HepG2 (cell line): Measurements from ENCODE around the gene R3HDM4. TPM values are rescaled to one million over a fixed set of nuclear protein-coding genes. Genes with fewer than 3 reads are reported as not detected.

Source experiments
- ATAC-seq: fragments of 200-7000 bp; cut with Tn5 transposase; 3 replicates; pipeline ENCODE4 v1.9.1; 2020; ENCODE audit warnings: mild to moderate bottlenecking, moderate library complexity
- BruUV-seq: library from RNA; stranded (reverse); fragments of 400-500 nt; replicated peaks from 2 replicates; lab custom pipeline; 2021; lab: Mats Ljungman, UMichigan
- CTCF ChIA-PET: fragments of 300-600 bp; formaldehyde crosslinking; extraction: SDS; loops from one replicate; lab custom pipeline; 2021; ENCODE audit warnings: low total read pairs, inconsistent platforms, low intra/inter-chr PET ratio; lab: Yijun Ruan, JAX
- POLR2A ChIA-PET: fragments of 350-600 bp; sonication (Branson Sonifier 250); formaldehyde crosslinking; loops from one replicate; lab custom pipeline; 2020; ENCODE audit warnings: antibody characterized with exemption, inconsistent platforms; lab: Yijun Ruan, JAX
- DNase-seq: peaks from one replicate; pipeline ENCODE4 v3.0.0-alpha.2; 2015; ENCODE audit warnings: low spot score
- FAIRE-seq: peaks from 3 replicates; lab custom pipeline; 2011; peaks lifted over from hg19 to GRCh38; lab: Jason Lieb, UNC
- H2AFZ ChIP-seq: one replicate; pipeline ENCODE4 v1.6.1; 2011; ENCODE audit warnings: low read length, inconsistent platforms
- H3K27ac ChIP-seq: fragments of 300-600 bp; 3 replicates; pipeline ENCODE4 v1.8.0; 2011; ENCODE audit warnings: mixed run types, mild to moderate bottlenecking, mixed read lengths, low read length, inconsistent platforms; ENCODE audit not compliant: insufficient read depth; ENCODE audit errors: extremely low read length
- H3K27me3 ChIP-seq, 2 experiments: fragments of 200-600 bp in 1 of 2; 2 replicates in 1 of 2; 3 replicates in 1 of 2; pipeline versions ENCODE4 v1.6.0 to v1.8.0; 2011; ENCODE audit warnings: low read length in 2 of 2, mild to moderate bottlenecking in 2 of 2, moderate library complexity in 2 of 2, inconsistent platforms in 1 of 2; ENCODE audit not compliant: insufficient read depth in 2 of 2, control insufficient read depth in 1 of 2
- H3K36me3 ChIP-seq, 2 experiments: fragments of 200-600 bp in 1 of 2; replicated peaks in 1 of 2; 2 replicates in 1 of 2; 3 replicates in 1 of 2; pipeline versions ENCODE4 v1.5.1 to v1.8.0; 2011; ENCODE audit warnings: low read length in 2 of 2, inconsistent platforms in 1 of 2; ENCODE audit not compliant: insufficient read depth in 2 of 2, control insufficient read depth in 1 of 2
- H3K4me1 ChIP-seq: 2 replicates; pipeline ENCODE4 v1.5.1; 2012; ENCODE audit warnings: low read length, inconsistent platforms; ENCODE audit not compliant: insufficient read depth
- H3K4me2 ChIP-seq: 2 replicates; pipeline ENCODE4 v1.6.0; 2011; ENCODE audit warnings: low read depth, low read length, inconsistent platforms
- H3K4me3 ChIP-seq, 3 experiments: fragments of 200-600 bp in 1 of 3; sonication (generic), shearing (Covaris generic) in 1 of 3; replicated peaks in 1 of 3; 2 replicates each; pipeline ENCODE4 v1.5.1; 2011 to 2016; ENCODE audit warnings: low read length in 3 of 3, inconsistent platforms in 2 of 3, low read depth in 2 of 3, mild to moderate bottlenecking in 2 of 3, control low read depth in 1 of 3, mixed read lengths in 1 of 3; ENCODE audit not compliant: insufficient read depth in 1 of 3
- H3K79me2 ChIP-seq: one replicate; pipeline ENCODE4 v1.6.1; 2011; ENCODE audit warnings: low read length, inconsistent platforms; ENCODE audit not compliant: insufficient read depth
- H3K9ac ChIP-seq: 2 replicates; pipeline ENCODE4 v1.6.0; 2011; ENCODE audit warnings: mild to moderate bottlenecking, low read depth, low read length, inconsistent platforms; ENCODE audit not compliant: insufficient read depth
- H3K9me3 ChIP-seq: 2 replicates; pipeline ENCODE4 v1.5.1; 2012; ENCODE audit warnings: mild to moderate bottlenecking, low read length
- H4K20me1 ChIP-seq: 2 replicates; pipeline ENCODE4 v1.6.0; 2011; ENCODE audit warnings: inconsistent platforms, mild to moderate bottlenecking, low read length, moderate library complexity; ENCODE audit not compliant: insufficient read depth
- AGO2 ChIP-seq: fragments of 200-400 bp; formaldehyde crosslinking; optimal IDR thresholded peaks from 2 replicates; pipeline ENCODE3; 2017; ENCODE audit warnings: mild to moderate bottlenecking, low read depth, low read length, moderate library complexity
- CHD2 ChIP-seq: IDR thresholded peaks from 2 replicates; pipeline ENCODE4 v1.6.1; 2011; ENCODE audit warnings: low read depth, low read length, improper control_type of control experiment
- DMAP1 ChIP-seq: IDR thresholded peaks from 2 replicates; pipeline ENCODE4 v1.6.1; 2016
- HNRNPH1 ChIP-seq: fragments of 200-400 bp; formaldehyde crosslinking; optimal IDR thresholded peaks from 2 replicates; pipeline ENCODE3; 2017; ENCODE audit warnings: mild to moderate bottlenecking, low read depth, low read length
- PAF1 ChIP-seq: IDR thresholded peaks from 2 replicates; pipeline ENCODE4 v1.6.1; 2016; ENCODE audit warnings: missing genetic modification reagents, missing compliant biosample characterization
- RORA ChIP-seq: sonication (generic); formaldehyde crosslinking; IDR thresholded peaks from 2 replicates; pipeline ENCODE4 v1.5.0; 2020; ENCODE audit warnings: mild to moderate bottlenecking, missing genetic modification reagents, moderate library complexity
- SATB2 ChIP-seq: sonication (generic); formaldehyde crosslinking; IDR thresholded peaks from 2 replicates; pipeline ENCODE4 v1.5.0; 2020; ENCODE audit warnings: missing genetic modification reagents
- TCF12 ChIP-seq, 2 experiments: fragments of 450-650 bp in 1 of 2; sonication (generic) in 1 of 2; formaldehyde crosslinking in 1 of 2; IDR thresholded peaks; 2 replicates each; pipeline versions ENCODE4 v1.6.1 to v1.8.0; 2017 to 2022; ENCODE audit warnings: antibody characterized with exemption in 1 of 2, mild to moderate bottlenecking in 1 of 2, missing genetic modification reagents in 1 of 2, moderate library complexity in 1 of 2
- TOE1 ChIP-seq: sonication (generic); formaldehyde crosslinking; IDR thresholded peaks from 2 replicates; pipeline ENCODE4 v1.4.0; 2020; ENCODE audit warnings: mild to moderate bottlenecking, missing genetic modification reagents
- ZNF121 ChIP-seq: sonication (generic); formaldehyde crosslinking; IDR thresholded peaks from 2 replicates; pipeline ENCODE4 v1.5.0; 2020; ENCODE audit warnings: mild to moderate bottlenecking, missing genetic modification reagents
- WGBS: methylation state at CpG from one replicate; pipeline ENCODE4 v1.1.6; 2017; ENCODE audit warnings: low lambda C conversion rate; 5-methylcytosine and 5-hydroxymethylcytosine counted together
- in situ Hi-C: cut with HindIII; loops from 2 replicates; pipeline ENCODE4 v1.10.0; 2017; ENCODE audit warnings: low pct_unique_long_range_greater_than_20kb; ENCODE audit not compliant: extremely low pct_ligation_motif_present
- intact Hi-C: fragments of 100-400 bp; cut with micrococcal nuclease; formaldehyde crosslinking; loops from one replicate; pipeline ENCODE4 v1.10.0; 2022; ENCODE audit not compliant: unreplicated experiment
- polyA plus RNA-seq, 8 experiments: library from polyadenylated mRNA; depleted of rRNA in 3 of 8; stranded (reverse) in 7 of 8; unstranded in 1 of 8; fragments of >200 nt; fragmentation: Illumina TruSeq in 4 of 8; extraction: Trizol in 4 of 8; gene quantifications; 2 replicates each; pipeline versions ENCODE4 v1.2.1 to v1.2.3, GENCODE V29; 2011 to 2016; ENCODE audit warnings: low read depth in 4 of 8, missing spikeins in 1 of 8, mixed read lengths in 1 of 8; ENCODE audit not compliant: insufficient read depth in 1 of 8
- total RNA-seq, 5 experiments: library from RNA; depleted of rRNA; stranded (reverse); fragments of >200 nt; fragmentation: Illumina TruSeq; extraction: Trizol; gene quantifications; 2 replicates each; pipeline ENCODE4 v1.2.3, GENCODE V29; 2016; ENCODE audit warnings: low read depth in 1 of 5
- TF ChIP-seq, protein P1 (sequence below): sonication (generic); formaldehyde crosslinking; IDR thresholded peaks from 2 replicates; pipeline ENCODE4 v1.4.0; 2020; ENCODE audit warnings: missing genetic modification reagents, borderline replicate concordance
- TF ChIP-seq, protein P2 (sequence below): sonication (generic); formaldehyde crosslinking; IDR thresholded peaks from 2 replicates; pipeline ENCODE4 v1.5.1; 2020; ENCODE audit warnings: mild to moderate bottlenecking, missing genetic modification reagents, borderline replicate concordance

Gene R3HDM4
- total and polyA plus RNA-seq, 2 of the 13 experiments (the other 11 are each of a cell fraction or from before 2014, with no cell fraction given), result 26.2 to 26.9 TPM

DNA sequence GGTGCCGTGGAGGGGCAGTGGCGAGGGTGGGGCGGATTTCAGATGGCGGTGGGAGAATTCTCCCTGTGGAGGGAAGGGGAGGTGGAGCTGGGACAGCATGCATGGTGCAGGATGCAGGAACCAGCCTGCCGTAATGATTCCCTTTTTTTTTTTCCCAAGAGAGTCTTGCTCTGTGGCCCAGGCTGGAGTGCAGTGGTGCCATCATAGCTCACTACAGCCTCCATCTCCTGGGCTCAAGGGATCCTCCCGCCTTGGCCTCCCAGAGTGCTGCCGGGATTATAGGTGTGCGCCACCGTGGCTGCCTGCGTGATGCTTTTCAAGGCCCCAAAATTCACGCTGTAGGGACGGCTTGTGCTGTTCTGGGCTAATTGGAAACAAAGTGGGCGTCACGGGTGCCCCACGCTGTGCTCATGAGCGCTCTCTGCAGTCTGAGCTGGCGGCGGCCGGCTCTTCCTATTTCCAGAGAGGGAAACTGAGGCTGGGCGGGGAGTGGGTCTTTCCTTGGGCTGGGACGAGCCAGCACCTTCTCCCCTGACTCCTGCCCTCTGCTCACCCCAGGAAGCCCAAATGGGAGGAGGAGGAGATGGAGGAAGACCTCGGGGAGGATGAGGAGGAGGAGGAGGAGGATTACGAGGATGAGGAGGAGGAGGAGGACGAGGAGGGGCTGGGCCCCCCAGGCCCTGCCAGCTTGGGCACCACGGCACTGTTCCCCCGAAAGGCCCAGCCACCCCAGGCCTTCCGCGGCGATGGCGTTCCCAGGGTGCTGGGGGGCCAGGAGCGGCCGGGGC, 19.0 kb upstream of the R3HDM4 start (continued):
- TF ChIP-seq TCF12 (IDR thresholded peaks at IDR 0.05) (no peak), TCF12 (CRISPR knock-in tag; IDR thresholded peaks at IDR 0.05) (0 out of 2 replicates have a peak, but pooled peaks have one; percentile 39)
- TF ChIP-seq, protein P1, sequence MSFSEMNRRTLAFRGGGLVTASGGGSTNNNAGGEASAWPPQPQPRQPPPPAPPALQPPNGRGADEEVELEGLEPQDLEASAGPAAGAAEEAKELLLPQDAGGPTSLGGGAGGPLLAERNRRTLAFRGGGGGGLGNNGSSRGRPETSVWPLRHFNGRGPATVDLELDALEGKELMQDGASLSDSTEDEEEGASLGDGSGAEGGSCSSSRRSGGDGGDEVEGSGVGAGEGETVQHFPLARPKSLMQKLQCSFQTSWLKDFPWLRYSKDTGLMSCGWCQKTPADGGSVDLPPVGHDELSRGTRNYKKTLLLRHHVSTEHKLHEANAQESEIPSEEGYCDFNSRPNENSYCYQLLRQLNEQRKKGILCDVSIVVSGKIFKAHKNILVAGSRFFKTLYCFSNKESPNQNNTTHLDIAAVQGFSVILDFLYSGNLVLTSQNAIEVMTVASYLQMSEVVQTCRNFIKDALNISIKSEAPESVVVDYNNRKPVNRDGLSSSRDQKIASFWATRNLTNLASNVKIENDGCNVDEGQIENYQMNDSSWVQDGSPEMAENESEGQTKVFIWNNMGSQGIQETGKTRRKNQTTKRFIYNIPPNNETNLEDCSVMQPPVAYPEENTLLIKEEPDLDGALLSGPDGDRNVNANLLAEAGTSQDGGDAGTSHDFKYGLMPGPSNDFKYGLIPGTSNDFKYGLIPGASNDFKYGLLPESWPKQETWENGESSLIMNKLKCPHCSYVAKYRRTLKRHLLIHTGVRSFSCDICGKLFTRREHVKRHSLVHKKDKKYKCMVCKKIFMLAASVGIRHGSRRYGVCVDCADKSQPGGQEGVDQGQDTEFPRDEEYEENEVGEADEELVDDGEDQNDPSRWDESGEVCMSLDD, result no peak

DNA sequence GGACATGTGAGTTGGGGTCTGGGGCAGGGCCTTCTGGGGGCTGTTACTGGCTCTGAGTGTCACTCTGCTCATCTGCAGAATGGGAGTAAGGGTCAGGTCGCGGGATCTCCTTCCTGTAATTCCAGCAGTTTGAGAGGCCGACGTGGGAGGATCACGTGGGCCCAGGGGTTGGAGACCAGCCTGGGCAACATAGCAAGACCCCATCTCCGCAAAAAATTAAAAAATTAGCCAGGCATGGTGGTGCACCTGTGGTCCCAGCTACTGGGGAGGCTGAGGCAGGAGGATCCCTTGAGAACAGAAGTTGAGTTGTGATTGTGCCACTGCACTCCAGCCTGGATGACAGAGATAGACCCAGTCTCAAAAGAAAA, 16.9 kb upstream of the R3HDM4 start:
- intact Hi-C loops, result loop anchor here (10.0 kb wide), 1 partner anchor 265 kb away; the partner anchor contains the start of gene RNF126
- Histone ChIP-seq H3K9me3 (no peaks in the 10 kb centered on the region), H2AFZ (no peak overlapping the region), H3K4me1 (peaks cover 68% of the 10 kb centered on the region), H3K36me3 (peaks cover 11 to 41% of the 10 kb centered on the region in 2 experiments; a peak in 4 of 5 replicates), H3K79me2 (peaks cover 76% of the 10 kb centered on the region), H3K4me3 (no peak overlapping the region; a peak in 1 of 6 replicates), H3K4me2 (no peak overlapping the region), H3K27ac (no peak overlapping the region), H4K20me1 (peaks cover 25% of the 10 kb centered on the region; the same call in 1 of the 2 replicates), H3K9ac (no peak overlapping the region), H3K27me3 (no peaks in the 10 kb centered on the region)
- ChIA-PET POLR2A (interaction anchor here (1.5 to 5.6 kb wide), 2 partner anchors 23 to 31 kb away, joined by 3 to 50 read pairs; no protein-coding TSS in a partner anchor), CTCF (no interaction called here)
- in situ Hi-C loops, result loop anchor here (5.0 kb wide), 1 partner anchor 32 kb away; no protein-coding TSS in a partner anchor
- WGBS, result 95% methylated on average over 6 of the region's 6 CpGs
- no peak for DNase-seq
- FAIRE-seq, result no peak
- no peak for ATAC-seq
- no TSS peak for BruUV-seq
- TF ChIP-seq DMAP1 (CRISPR knock-in tag) (no peak), CHD2 (no peak), PAF1 (0 out of 2 replicates have a peak, but pooled peaks have one; percentile 6), ZNF121 (CRISPR knock-in tag) (peak; percentile 93), AGO2 (peak; percentile 7), RORA (no peak), TOE1 (no peak), HNRNPH1 (no peak), SATB2 (CRISPR knock-in tag) (no peak)
- TF ChIP-seq, protein P2, sequence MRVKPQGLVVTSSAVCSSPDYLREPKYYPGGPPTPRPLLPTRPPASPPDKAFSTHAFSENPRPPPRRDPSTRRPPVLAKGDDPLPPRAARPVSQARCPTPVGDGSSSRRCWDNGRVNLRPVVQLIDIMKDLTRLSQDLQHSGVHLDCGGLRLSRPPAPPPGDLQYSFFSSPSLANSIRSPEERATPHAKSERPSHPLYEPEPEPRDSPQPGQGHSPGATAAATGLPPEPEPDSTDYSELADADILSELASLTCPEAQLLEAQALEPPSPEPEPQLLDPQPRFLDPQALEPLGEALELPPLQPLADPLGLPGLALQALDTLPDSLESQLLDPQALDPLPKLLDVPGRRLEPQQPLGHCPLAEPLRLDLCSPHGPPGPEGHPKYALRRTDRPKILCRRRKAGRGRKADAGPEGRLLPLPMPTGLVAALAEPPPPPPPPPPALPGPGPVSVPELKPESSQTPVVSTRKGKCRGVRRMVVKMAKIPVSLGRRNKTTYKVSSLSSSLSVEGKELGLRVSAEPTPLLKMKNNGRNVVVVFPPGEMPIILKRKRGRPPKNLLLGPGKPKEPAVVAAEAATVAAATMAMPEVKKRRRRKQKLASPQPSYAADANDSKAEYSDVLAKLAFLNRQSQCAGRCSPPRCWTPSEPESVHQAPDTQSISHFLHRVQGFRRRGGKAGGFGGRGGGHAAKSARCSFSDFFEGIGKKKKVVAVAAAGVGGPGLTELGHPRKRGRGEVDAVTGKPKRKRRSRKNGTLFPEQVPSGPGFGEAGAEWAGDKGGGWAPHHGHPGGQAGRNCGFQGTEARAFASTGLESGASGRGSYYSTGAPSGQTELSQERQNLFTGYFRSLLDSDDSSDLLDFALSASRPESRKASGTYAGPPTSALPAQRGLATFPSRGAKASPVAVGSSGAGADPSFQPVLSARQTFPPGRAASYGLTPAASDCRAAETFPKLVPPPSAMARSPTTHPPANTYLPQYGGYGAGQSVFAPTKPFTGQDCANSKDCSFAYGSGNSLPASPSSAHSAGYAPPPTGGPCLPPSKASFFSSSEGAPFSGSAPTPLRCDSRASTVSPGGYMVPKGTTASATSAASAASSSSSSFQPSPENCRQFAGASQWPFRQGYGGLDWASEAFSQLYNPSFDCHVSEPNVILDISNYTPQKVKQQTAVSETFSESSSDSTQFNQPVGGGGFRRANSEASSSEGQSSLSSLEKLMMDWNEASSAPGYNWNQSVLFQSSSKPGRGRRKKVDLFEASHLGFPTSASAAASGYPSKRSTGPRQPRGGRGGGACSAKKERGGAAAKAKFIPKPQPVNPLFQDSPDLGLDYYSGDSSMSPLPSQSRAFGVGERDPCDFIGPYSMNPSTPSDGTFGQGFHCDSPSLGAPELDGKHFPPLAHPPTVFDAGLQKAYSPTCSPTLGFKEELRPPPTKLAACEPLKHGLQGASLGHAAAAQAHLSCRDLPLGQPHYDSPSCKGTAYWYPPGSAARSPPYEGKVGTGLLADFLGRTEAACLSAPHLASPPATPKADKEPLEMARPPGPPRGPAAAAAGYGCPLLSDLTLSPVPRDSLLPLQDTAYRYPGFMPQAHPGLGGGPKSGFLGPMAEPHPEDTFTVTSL (CRISPR knock-in tag), result no peak
